Upper lobe of left lung (tissue), 6 donors: Measurements from ENCODE around the gene AMDHD2. TPM values are rescaled to one million over a fixed set of nuclear protein-coding genes. Genes with fewer than 3 reads are reported as not detected.

Experiments
- ATAC-seq, 2 donors: fragments of 200-7000 bp; cut with Tn5 transposase; one replicate each; pipeline ENCODE4 v1.9.1; 2022; ENCODE audit warnings: mild to moderate bottlenecking in 2 of 2, moderate library complexity in 2 of 2; ENCODE audit not compliant: low FRiP score in 2 of 2
- DNase-seq, 2 donors: peaks; one replicate each; pipeline ENCODE4 v3.0.0-alpha.2; 2019 to 2020
- H3K27ac ChIP-seq, 4 donors: fragments of 200-600 bp; sonication (generic); one replicate each; pipeline ENCODE4 v1.5.1; 2016 to 2019
- H3K27me3 ChIP-seq, 4 donors: fragments of 200-600 bp; sonication (generic); one replicate each; pipeline ENCODE4 v1.5.1; 2017 to 2019
- H3K36me3 ChIP-seq, 4 donors: fragments of 200-600 bp; sonication (generic); one replicate each; pipeline ENCODE4 v1.5.1; 2016 to 2019
- H3K4me1 ChIP-seq, 4 donors: fragments of 200-600 bp; sonication (generic); one replicate each; pipeline ENCODE4 v1.5.1; 2018 to 2019
- H3K4me3 ChIP-seq, 4 donors: fragments of 200-600 bp; sonication (generic); one replicate each; pipeline ENCODE4 v1.5.1; 2017 to 2019; ENCODE audit warnings: mild to moderate bottlenecking in 2 of 4, moderate library complexity in 1 of 4
- H3K9me3 ChIP-seq, 4 donors: fragments of 200-600 bp; sonication (generic); one replicate each; pipeline ENCODE4 v1.5.1; 2018 to 2019
- CTCF ChIP-seq, 6 experiments: fragments of 450-650 bp in 4 of 6; fragments of 200-600 bp in 2 of 6; sonication (generic) in 2 of 6; IDR thresholded peaks; one replicate each; pipeline ENCODE4 v1.5.1; 2016 to 2019; ENCODE audit warnings: antibody characterized with exemption in 6 of 6
- EP300 ChIP-seq, 4 donors: sonication (generic); formaldehyde crosslinking; IDR thresholded peaks; one replicate each; pipeline ENCODE4 v1.5.1; 2017; ENCODE audit warnings: antibody characterized with exemption in 4 of 4, control low read depth in 2 of 4
- POLR2A ChIP-seq, 4 donors: fragments of 450-650 bp; IDR thresholded peaks; one replicate each; pipeline ENCODE4 v1.5.1; 2016 to 2017; ENCODE audit warnings: antibody characterized with exemption in 4 of 4, mild to moderate bottlenecking in 2 of 4
- POLR2AphosphoS5 ChIP-seq, 2 donors: sonication (generic); formaldehyde crosslinking; IDR thresholded peaks; one replicate each; pipeline ENCODE4 v1.5.1; 2017; ENCODE audit warnings: antibody characterized with exemption in 2 of 2
- WGBS, 2 donors: methylation state at CpG; one replicate each; pipeline ENCODE4 v1.1.5; 2017 to 2018; 5-methylcytosine and 5-hydroxymethylcytosine counted together
- total RNA-seq, 6 donors: library from RNA; depleted of rRNA in 4 of 6; stranded (reverse); fragments of >200 nt in 4 of 6; gene quantifications; one replicate each; pipeline versions ENCODE4 v1.1.0 to v1.2.1, GENCODE V29; 2016 to 2021
- donor health status: DM: no; HTN: no; CAD: no; lungs with moderate emphysema.
- donor health status: DM: no; HTN: yes; CAD: no; lungs with severe emphysema.

The AMDHD2 gene
- total RNA-seq, 6 donors from 2014 or later = 33.0 to 126 (median 68.4) TPM

GRCh38 chr16:2518823-2519710, 1.1 kb upstream of the AMDHD2 start:
- Histone ChIP-seq H3K9me3 (no peaks in the 10 kb centered on the region), H3K4me1 (peaks cover 60 to 73% (median 61%) of the 10 kb centered on the region in 4 donors), H3K36me3 (peaks cover 0 to 28% (median 15%) of the 10 kb centered on the region in 4 donors), H3K27ac (peak overlapping the region; percentile 98 to 100 (median 99)), H3K4me3 (peak overlapping the region in 3 of 4 donors; percentile 73 to 91 (median 73)), H3K27me3 (no peaks in the 10 kb centered on the region)
- DNase-seq = peak; percentile 37 to 86
- WGBS, 2 donors = 80% methylated on average over 25 to 39 of the region's 39 CpGs
- no peak for ATAC-seq
- TF ChIP-seq POLR2AphosphoS5 (IDR thresholded peaks at IDR 0.05) (no peak), CTCF (IDR thresholded peaks at IDR 0.05) (peak in 1 of 6 experiments; percentile 11)

- ATAC-seq = no peak
- 44 to 74% methylated on average over 19 to 22 of the region's 22 CpGs for WGBS, 2 donors
- H3K36me3 ChIP-seq = peaks cover 0 to 34% (median 21%) of the 10 kb centered on the region in 4 donors
- TF ChIP-seq POLR2A (IDR thresholded peaks at IDR 0.05) (no peak), CTCF (IDR thresholded peaks at IDR 0.05) (no peak), POLR2AphosphoS5 (IDR thresholded peaks at IDR 0.05) (no peak), EP300 (IDR thresholded peaks at IDR 0.05) (no peak)
- H3K4me1 ChIP-seq = peaks cover 60 to 72% (median 61%) of the 10 kb centered on the region in 4 donors
- no peaks in the 10 kb centered on the region for H3K27me3 ChIP-seq
- H3K9me3 ChIP-seq = no peaks in the 10 kb centered on the region
- DNase-seq = peak; percentile 26 to 89
- peak overlapping the region in 3 of 4 donors; percentile 73 to 91 (median 73) for H3K4me3 ChIP-seq
- peak overlapping the region; percentile 82 to 99 (median 98) for H3K27ac ChIP-seq
Observed at GRCh38 chr16:2519711-2520080, 475 bp upstream of the AMDHD2 start.

- H3K4me3 ChIP-seq = peak overlapping the region; percentile 61 to 91 (median 73)
- peaks cover 49 to 66% (median 53%) of the 10 kb centered on the region in 4 donors for H3K4me1 ChIP-seq
- H3K27ac ChIP-seq = peak overlapping the region; percentile 48 to 99 (median 90)
- H3K27me3 ChIP-seq = no peaks in the 10 kb centered on the region
- no peaks in the 10 kb centered on the region for H3K9me3 ChIP-seq
- DNase-seq (peak; percentile 61 to 90), ATAC-seq (peak; percentile 1 to 19)
- TF ChIP-seq CTCF (IDR thresholded peaks at IDR 0.05) (no peak), POLR2AphosphoS5 (IDR thresholded peaks at IDR 0.05) (no peak), EP300 (IDR thresholded peaks at IDR 0.05) (no peak), POLR2A (IDR thresholded peaks at IDR 0.05) (no peak)
- H3K36me3 ChIP-seq = peaks cover 0 to 43% (median 30%) of the 10 kb centered on the region in 4 donors
- 29 to 33% methylated on average over 18 to 38 of the region's 41 CpGs for WGBS, 2 donors
Observed at GRCh38 chr16:2520784-2521531, 787 bp downstream of the AMDHD2 start.

- WGBS, 2 donors = 86 to 89% methylated on average over 6 of the region's 6 CpGs
- Histone ChIP-seq H3K27ac (no peak overlapping the region), H3K27me3 (no peaks in the 10 kb centered on the region), H3K4me1 (peaks cover 20 to 54% (median 31%) of the 10 kb centered on the region in 4 donors), H3K4me3 (no peak overlapping the region), H3K9me3 (no peaks in the 10 kb centered on the region), H3K36me3 (peaks cover 3 to 69% (median 52%) of the 10 kb centered on the region in 4 donors)
- TF ChIP-seq POLR2AphosphoS5 (IDR thresholded peaks at IDR 0.05) = no peak
- no peak for TF ChIP-seq EP300 (IDR thresholded peaks at IDR 0.05)
- no peak for TF ChIP-seq CTCF (IDR thresholded peaks at IDR 0.05)
- no peak for TF ChIP-seq POLR2A (IDR thresholded peaks at IDR 0.05)
- DNase-seq (peak in 1 of 2 donors; percentile 21), ATAC-seq (no peak)
Observed at GRCh38 chr16:2523801-2524231, 3.6 kb downstream of the AMDHD2 start.
